Thyroid gland (tissue), 4 donors: Measurements from ENCODE around the gene DVL3. TPM values are rescaled to one million over a fixed set of nuclear protein-coding genes. Genes with fewer than 3 reads are reported as not detected.

Source experiments
- DNase-seq, 2 donors: peaks; one replicate each; pipeline ENCODE4 v3.0.0-alpha.2; 2019
- H3K27ac ChIP-seq, 3 donors: fragments of 200-600 bp; sonication (generic); 1 replicate in 2 of 3; 2 replicates in 1 of 3; pipeline ENCODE4 v1.5.1; 2016 to 2019; ENCODE audit warnings: mild to moderate bottlenecking in 1 of 3, moderate library complexity in 1 of 3
- H3K27me3 ChIP-seq: fragments of 200-600 bp; sonication (generic); one replicate; pipeline ENCODE4 v1.5.1; 2019
- H3K36me3 ChIP-seq, 2 donors: fragments of 200-600 bp; sonication (generic); one replicate each; pipeline ENCODE4 v1.5.1; 2016 to 2019
- H3K4me1 ChIP-seq, 2 donors: fragments of 200-600 bp; sonication (generic); one replicate each; pipeline ENCODE4 v1.5.1; 2017 to 2019
- H3K4me3 ChIP-seq, 3 donors: fragments of 200-600 bp; sonication (generic); replicated peaks in 1 of 3; 1 replicate in 2 of 3; 2 replicates in 1 of 3; pipeline ENCODE4 v1.5.1; 2016; ENCODE audit warnings: mild to moderate bottlenecking in 1 of 3
- H3K9me3 ChIP-seq: fragments of 200-600 bp; sonication (generic); one replicate; pipeline ENCODE4 v1.5.1; 2017
- CTCF ChIP-seq, 6 experiments: fragments of 200-600 bp in 3 of 6; fragments of 450-650 bp in 3 of 6; sonication (generic) in 3 of 6; IDR thresholded peaks; one replicate each; pipeline ENCODE4 v1.5.1; 2016 to 2019; ENCODE audit warnings: antibody characterized with exemption in 6 of 6, mild to moderate bottlenecking in 2 of 6, inconsistent platforms in 1 of 6, moderate library complexity in 1 of 6
- POLR2A ChIP-seq, 2 donors: fragments of 450-650 bp; IDR thresholded peaks; one replicate each; pipeline ENCODE4 v1.6.1; 2017; ENCODE audit warnings: antibody characterized with exemption in 2 of 2, mild to moderate bottlenecking in 2 of 2, moderate library complexity in 1 of 2
- WGBS, 2 donors: methylation state at CpG; one replicate each; pipeline ENCODE4 v1.1.5; 2017; 5-methylcytosine and 5-hydroxymethylcytosine counted together
- intact Hi-C: fragments of 100-400 bp; cut with DNase I; formaldehyde crosslinking; loops from one replicate; pipeline ENCODE4 v1.15.1; 2023
- total RNA-seq, 4 donors: library from RNA; depleted of rRNA; stranded (reverse); fragments of >200 nt; gene quantifications; one replicate each; pipeline ENCODE4 v1.2.3, GENCODE V29; 2016

DVL3 gene
- total RNA-seq, 4 donors from 2014 or later, result 48.2 to 137 (median 65.3) TPM

GRCh38 chr3:184126006-184126405 lies 29.2 kb upstream of the DVL3 start:
- Histone ChIP-seq H3K27ac (no peak overlapping the region), H3K4me1 (peaks cover 0 to 3% of the 10 kb centered on the region in 2 donors), H3K36me3 (no peaks in the 10 kb centered on the region), H3K4me3 (no peak overlapping the region), H3K9me3 (no peaks in the 10 kb centered on the region), H3K27me3 (no peaks in the 10 kb centered on the region)
- DNase-seq, result no peak
- TF ChIP-seq CTCF (IDR thresholded peaks at IDR 0.05), result no peak
- no peak for TF ChIP-seq POLR2A (IDR thresholded peaks at IDR 0.05)
- WGBS, 2 donors, result 78 to 84% methylated on average over 3 of the region's 3 CpGs
- intact Hi-C loops, result no loop called here

GRCh38 chr3:184129012-184129411 lies 26.2 kb upstream of the DVL3 start:
- no peak overlapping the region for H3K4me3 ChIP-seq
- H3K27me3 ChIP-seq, result no peaks in the 10 kb centered on the region
- WGBS, 2 donors, result 7 to 11% methylated on average over 2 of the region's 2 CpGs
- H3K27ac ChIP-seq, result peak overlapping the region in 1 of 3 donors; percentile 50
- no peaks in the 10 kb centered on the region for H3K36me3 ChIP-seq
- peaks cover 0 to 3% of the 10 kb centered on the region in 2 donors for H3K4me1 ChIP-seq
- DNase-seq, result peak; percentile 88 to 89
- no peak for TF ChIP-seq POLR2A (IDR thresholded peaks at IDR 0.05)
- TF ChIP-seq CTCF (IDR thresholded peaks at IDR 0.05), result peak in 4 of 6 experiments; percentile 45 to 54 (median 51)
- H3K9me3 ChIP-seq, result no peaks in the 10 kb centered on the region
- intact Hi-C loops, result no loop called here

GRCh38 chr3:184132945-184133344 lies 22.2 kb upstream of the DVL3 start:
- H3K36me3 ChIP-seq, result no peaks in the 10 kb centered on the region
- TF ChIP-seq CTCF (IDR thresholded peaks at IDR 0.05), result no peak
- no peak for TF ChIP-seq POLR2A (IDR thresholded peaks at IDR 0.05)
- H3K4me3 ChIP-seq, result no peak overlapping the region
- H3K4me1 ChIP-seq, result peaks cover 12 to 17% of the 10 kb centered on the region in 2 donors
- H3K9me3 ChIP-seq, result no peaks in the 10 kb centered on the region
- no peak overlapping the region for H3K27ac ChIP-seq
- intact Hi-C loops, result no loop called here
- H3K27me3 ChIP-seq, result no peaks in the 10 kb centered on the region
- WGBS, 2 donors, result 93 to 95% methylated on average over 4 of the region's 4 CpGs
- no peak for DNase-seq

- no peaks in the 10 kb centered on the region for H3K27me3 ChIP-seq
- H3K36me3 ChIP-seq, result no peaks in the 10 kb centered on the region
- no peaks in the 10 kb centered on the region for H3K9me3 ChIP-seq
- WGBS, 2 donors, result 0 to 1% methylated on average over 37 of the region's 37 CpGs
- peaks cover 12 to 14% of the 10 kb centered on the region in 2 donors for H3K4me1 ChIP-seq
- peak overlapping the region; percentile 57 to 90 (median 77) for H3K27ac ChIP-seq
- peak; percentile 88 to 90 for DNase-seq
- intact Hi-C loops, result no loop called here
- H3K4me3 ChIP-seq, result peak overlapping the region; percentile 66 to 97 (median 67)
- TF ChIP-seq CTCF (IDR thresholded peaks at IDR 0.05) (no peak), POLR2A (IDR thresholded peaks at IDR 0.05) (peak in 1 of 2 donors; percentile 68)
These were observed 21.1 kb upstream of the DVL3 start for GRCh38 chr3:184133840-184134745.

GRCh38 chr3:184134746-184135148 lies 20.4 kb upstream of the DVL3 start:
- Histone ChIP-seq H3K4me1 (peaks cover 12 to 14% of the 10 kb centered on the region in 2 donors), H3K9me3 (no peaks in the 10 kb centered on the region), H3K4me3 (peak overlapping the region; percentile 66 to 97 (median 67)), H3K36me3 (no peaks in the 10 kb centered on the region), H3K27me3 (no peaks in the 10 kb centered on the region), H3K27ac (peak overlapping the region; percentile 57 to 90 (median 77))
- intact Hi-C loops, result no loop called here
- DNase-seq, result no peak
- TF ChIP-seq POLR2A (IDR thresholded peaks at IDR 0.05), result no peak
- TF ChIP-seq CTCF (IDR thresholded peaks at IDR 0.05), result no peak
- WGBS, 2 donors, result 1 to 2% methylated on average over 12 to 17 of the region's 21 CpGs
